Fibroblast of lung (primary cell): Measurements from ENCODE around the gene RPS6KA4. TPM values are rescaled to one million over a fixed set of nuclear protein-coding genes. Genes with fewer than 3 reads are reported as not detected.

Experiments
- DNase-seq, 2 donors: peaks; one replicate each; pipeline versions ENCODE4 v3.0.0 to v3.0.0-alpha.2; 2010; ENCODE audit warnings: low read depth in 2 of 2
- H2AFZ ChIP-seq: 2 replicates; pipeline ENCODE4 v1.5.1; 2012; ENCODE audit warnings: low read length, control low read depth, inconsistent platforms
- H3K27ac ChIP-seq: 2 replicates; pipeline ENCODE4 v1.5.1; 2011; ENCODE audit warnings: low read length, control low read depth; ENCODE audit not compliant: insufficient read depth
- H3K27me3 ChIP-seq: 2 replicates; pipeline ENCODE4 v1.5.1; 2011; ENCODE audit warnings: mild to moderate bottlenecking, low read length; ENCODE audit not compliant: control insufficient read depth, insufficient read depth
- H3K36me3 ChIP-seq: 2 replicates; pipeline ENCODE4 v1.5.1; 2011; ENCODE audit warnings: low read length; ENCODE audit not compliant: control insufficient read depth, insufficient read depth
- H3K4me1 ChIP-seq: 2 replicates; pipeline ENCODE4 v1.5.1; 2011; ENCODE audit warnings: low read length; ENCODE audit not compliant: control insufficient read depth, insufficient read depth; ENCODE audit errors: extremely low read depth
- H3K4me2 ChIP-seq: 2 replicates; pipeline ENCODE4 v1.5.1; 2011; ENCODE audit warnings: low read length, control low read depth; ENCODE audit not compliant: insufficient read depth; ENCODE audit errors: extremely low read depth
- H3K4me3 ChIP-seq, 4 experiments: fragments of 200-600 bp in 1 of 4; sonication (generic) in 1 of 4; replicated peaks in 1 of 4; 2 replicates each; pipeline ENCODE4 v1.5.1; 2011 to 2016; ENCODE audit warnings: low read length in 4 of 4, low read depth in 3 of 4, mild to moderate bottlenecking in 3 of 4, control low read depth in 2 of 4, inconsistent platforms in 1 of 4, mixed read lengths in 1 of 4; ENCODE audit not compliant: insufficient read depth in 1 of 4; ENCODE audit errors: control extremely low read depth in 1 of 4
- H3K79me2 ChIP-seq: 2 replicates; pipeline ENCODE4 v1.5.1; 2012; ENCODE audit warnings: mild to moderate bottlenecking, low read length, inconsistent platforms; ENCODE audit not compliant: control insufficient read depth, insufficient read depth
- H3K9ac ChIP-seq: 2 replicates; pipeline ENCODE4 v1.5.1; 2011; ENCODE audit warnings: mild to moderate bottlenecking, low read length, control low read depth; ENCODE audit not compliant: insufficient read depth
- H3K9me3 ChIP-seq: 2 replicates; pipeline ENCODE4 v1.5.1; 2012; ENCODE audit warnings: low read depth, low read length; ENCODE audit not compliant: control insufficient read depth, insufficient read depth
- H4K20me1 ChIP-seq: 2 replicates; pipeline ENCODE4 v1.5.1; 2011; ENCODE audit warnings: low read length; ENCODE audit not compliant: control insufficient read depth, insufficient read depth; ENCODE audit errors: extremely low read depth
- CTCF ChIP-seq, 2 donors: IDR thresholded peaks in 1 of 2; conservative IDR thresholded peaks in 1 of 2; 1 replicate in 1 of 2; 2 replicates in 1 of 2; pipeline ENCODE4 v1.5.1; 2011 to 2012; ENCODE audit warnings: low read length in 2 of 2, control low read depth in 1 of 2, inconsistent platforms in 1 of 2, low read depth in 1 of 2, mild to moderate bottlenecking in 1 of 2
- EZH2 ChIP-seq: IDR thresholded peaks from 2 replicates; pipeline ENCODE4 v1.5.1; 2012; ENCODE audit warnings: low read length, control low read depth, mild to moderate bottlenecking; ENCODE audit errors: missing control alignments
- polyA plus RNA-seq, 2 donors: library from polyadenylated mRNA; depleted of rRNA in 1 of 2; stranded (reverse) in 1 of 2; unstranded in 1 of 2; fragments of >200 nt; gene quantifications; 2 replicates each; pipeline ENCODE4 v1.2.1, GENCODE V29; 2011 to 2012; ENCODE audit warnings: missing spikeins in 1 of 2
- total RNA-seq: library from RNA; depleted of rRNA; stranded (reverse); fragments of >200 nt; gene quantifications from 2 replicates; pipeline ENCODE4 v1.2.1, GENCODE V29; 2014

The RPS6KA4 gene
- total and polyA plus RNA-seq, 2 donors (not counting 1 experiment from before 2014, with no cell fraction given), result 15.9 to 27.6 TPM

GRCh38 chr11:64353715-64354506, 5.1 kb upstream of the RPS6KA4 start:
- Histone ChIP-seq H3K9me3 (no peaks in the 10 kb centered on the region), H3K36me3 (no peaks in the 10 kb centered on the region), H3K27ac (no peak overlapping the region), H3K9ac (no peak overlapping the region), H3K4me1 (peaks cover 16% of the 10 kb centered on the region), H3K4me2 (no peak overlapping the region), H3K27me3 (no peaks in the 10 kb centered on the region), H2AFZ (no peak overlapping the region), H3K79me2 (no peaks in the 10 kb centered on the region), H3K4me3 (no peak overlapping the region), H4K20me1 (no peaks in the 10 kb centered on the region)
- TF ChIP-seq EZH2, result no peak
- TF ChIP-seq CTCF (conservative IDR thresholded peaks at IDR 0.05 in 1 of 2, IDR thresholded peaks at IDR 0.05 in 1 of 2; ENCODE audit: low read depth in 1 of 2, low read length in 2 of 2), result no peak
- no peak for DNase-seq

GRCh38 chr11:64355078-64355940, 3.7 kb upstream of the RPS6KA4 start:
- Histone ChIP-seq H2AFZ (peak overlapping the region; percentile 88), H4K20me1 (no peaks in the 10 kb centered on the region), H3K36me3 (no peaks in the 10 kb centered on the region), H3K27me3 (no peaks in the 10 kb centered on the region), H3K4me2 (peak overlapping the region; percentile 28), H3K4me3 (peak overlapping the region in 3 of 4 experiments; percentile 25 to 42 (median 28)), H3K27ac (peak overlapping the region; percentile 45), H3K9ac (peak overlapping the region; percentile 45), H3K9me3 (no peaks in the 10 kb centered on the region), H3K79me2 (peaks cover 11% of the 10 kb centered on the region), H3K4me1 (peaks cover 20% of the 10 kb centered on the region)
- DNase-seq, result peak; percentile 75 to 79
- peak; percentile 78 to 79 for TF ChIP-seq CTCF (conservative IDR thresholded peaks at IDR 0.05 in 1 of 2, IDR thresholded peaks at IDR 0.05 in 1 of 2; ENCODE audit: low read depth in 1 of 2, low read length in 2 of 2)
- TF ChIP-seq EZH2, result no peak
